NB4 (cell line): ENCODE measurements around the gene CRTC1.

ENCODE experiments used
- MYC ChIP-seq: IDR thresholded peaks from 2 replicates; pipeline ENCODE4 v1.6.1; 2011; ENCODE audit warnings: low read depth, low read length
- POLR2A ChIP-seq: IDR thresholded peaks from 2 replicates; pipeline ENCODE4 v1.6.1; 2011; ENCODE audit warnings: mild to moderate bottlenecking; ENCODE audit not compliant: insufficient read length; ENCODE audit errors: extremely low read depth
- TF ChIP-seq, protein P1 (sequence below): IDR thresholded peaks from one replicate; pipeline ENCODE4 v1.5.1; 2012; ENCODE audit warnings: low read depth, low read length
- TF ChIP-seq, protein P2 (sequence below): IDR thresholded peaks from 2 replicates; pipeline ENCODE4 v1.6.1; 2011; ENCODE audit warnings: low read depth, low read length

DNA sequence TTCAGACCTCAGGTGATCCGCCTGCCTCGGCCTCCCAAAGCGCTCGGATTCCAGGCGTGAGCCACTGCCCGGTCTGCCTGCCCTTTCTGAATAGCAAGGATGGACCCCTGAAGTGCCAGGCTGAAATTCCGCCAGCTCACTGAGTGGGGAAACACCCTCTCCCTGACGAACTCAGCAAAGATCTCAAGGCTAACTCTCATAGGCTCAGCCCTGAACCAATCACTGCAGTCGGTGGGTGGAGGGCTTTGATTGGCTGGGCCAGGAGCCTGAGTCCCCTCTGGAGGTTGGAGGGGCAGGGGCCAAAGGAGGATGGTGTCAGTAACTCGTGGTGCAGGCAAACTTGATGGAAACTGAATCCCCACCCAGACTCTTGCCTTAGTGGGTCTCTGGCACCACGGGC is 118.9 kb downstream of the CRTC1 start:
- TF ChIP-seq, protein P1, sequence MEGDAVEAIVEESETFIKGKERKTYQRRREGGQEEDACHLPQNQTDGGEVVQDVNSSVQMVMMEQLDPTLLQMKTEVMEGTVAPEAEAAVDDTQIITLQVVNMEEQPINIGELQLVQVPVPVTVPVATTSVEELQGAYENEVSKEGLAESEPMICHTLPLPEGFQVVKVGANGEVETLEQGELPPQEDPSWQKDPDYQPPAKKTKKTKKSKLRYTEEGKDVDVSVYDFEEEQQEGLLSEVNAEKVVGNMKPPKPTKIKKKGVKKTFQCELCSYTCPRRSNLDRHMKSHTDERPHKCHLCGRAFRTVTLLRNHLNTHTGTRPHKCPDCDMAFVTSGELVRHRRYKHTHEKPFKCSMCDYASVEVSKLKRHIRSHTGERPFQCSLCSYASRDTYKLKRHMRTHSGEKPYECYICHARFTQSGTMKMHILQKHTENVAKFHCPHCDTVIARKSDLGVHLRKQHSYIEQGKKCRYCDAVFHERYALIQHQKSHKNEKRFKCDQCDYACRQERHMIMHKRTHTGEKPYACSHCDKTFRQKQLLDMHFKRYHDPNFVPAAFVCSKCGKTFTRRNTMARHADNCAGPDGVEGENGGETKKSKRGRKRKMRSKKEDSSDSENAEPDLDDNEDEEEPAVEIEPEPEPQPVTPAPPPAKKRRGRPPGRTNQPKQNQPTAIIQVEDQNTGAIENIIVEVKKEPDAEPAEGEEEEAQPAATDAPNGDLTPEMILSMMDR, result no peak
- TF ChIP-seq POLR2A (no peak), MYC (no peak)
- TF ChIP-seq, protein P2, sequence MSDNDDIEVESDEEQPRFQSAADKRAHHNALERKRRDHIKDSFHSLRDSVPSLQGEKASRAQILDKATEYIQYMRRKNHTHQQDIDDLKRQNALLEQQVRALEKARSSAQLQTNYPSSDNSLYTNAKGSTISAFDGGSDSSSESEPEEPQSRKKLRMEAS, result no peak
